Effector memory CD4-positive, alpha-beta T cell (primary cell): ENCODE results near the gene ITGBL1.

ENCODE experiments used
- DNase-seq, 3 donors: peaks; one replicate each; pipeline ENCODE4 v3.0.0-alpha.2; 2020
- H3K27ac ChIP-seq: 2 replicates; pipeline ENCODE4 v1.7.0; 2013; ENCODE audit warnings: mild to moderate bottlenecking, low read length, moderate library complexity; ENCODE audit not compliant: insufficient read depth, poor library complexity, severe bottlenecking
- H3K27me3 ChIP-seq: replicated peaks from 2 replicates; pipeline ENCODE4 v1.7.0; 2013; ENCODE audit warnings: mild to moderate bottlenecking, low read length; ENCODE audit not compliant: insufficient read depth, control insufficient read depth, poor library complexity, severe bottlenecking
- H3K36me3 ChIP-seq: 2 replicates; pipeline ENCODE4 v1.7.0; 2013; ENCODE audit warnings: mild to moderate bottlenecking, low read length, moderate library complexity; ENCODE audit not compliant: control insufficient read depth, insufficient read depth
- H3K4me1 ChIP-seq: 2 replicates; pipeline ENCODE4 v1.7.0; 2013; ENCODE audit warnings: low read length, mild to moderate bottlenecking; ENCODE audit not compliant: control insufficient read depth, insufficient read depth, poor library complexity, severe bottlenecking
- H3K4me3 ChIP-seq: 2 replicates; pipeline ENCODE4 v1.7.0; 2013; ENCODE audit warnings: low read length, low read depth, mild to moderate bottlenecking; ENCODE audit not compliant: insufficient read depth, poor library complexity, severe bottlenecking
- H3K9me3 ChIP-seq: 2 replicates; pipeline ENCODE4 v1.7.0; 2013; ENCODE audit warnings: mild to moderate bottlenecking, low read length, moderate library complexity; ENCODE audit not compliant: control insufficient read depth

Gene ITGBL1

GRCh38 chr13:101576977-101577376 is 124.5 kb downstream of the ITGBL1 start:
- H3K27ac ChIP-seq = no peak overlapping the region
- no peaks in the 10 kb centered on the region for H3K4me1 ChIP-seq
- H3K4me3 ChIP-seq = no peak overlapping the region
- H3K9me3 ChIP-seq = no peaks in the 10 kb centered on the region
- no peak for DNase-seq
- H3K36me3 ChIP-seq = no peaks in the 10 kb centered on the region
- H3K27me3 ChIP-seq = no peaks in the 10 kb centered on the region

GRCh38 chr13:101579281-101579802 is 126.9 kb downstream of the ITGBL1 start:
- no peaks in the 10 kb centered on the region for H3K4me1 ChIP-seq
- H3K27ac ChIP-seq = no peak overlapping the region
- H3K36me3 ChIP-seq = no peaks in the 10 kb centered on the region
- DNase-seq = no peak
- H3K27me3 ChIP-seq = no peaks in the 10 kb centered on the region
- no peak overlapping the region for H3K4me3 ChIP-seq
- no peaks in the 10 kb centered on the region for H3K9me3 ChIP-seq

- Histone ChIP-seq H3K4me3 (no peak overlapping the region), H3K27me3 (no peaks in the 10 kb centered on the region), H3K9me3 (no peaks in the 10 kb centered on the region), H3K27ac (no peak overlapping the region), H3K4me1 (no peaks in the 10 kb centered on the region), H3K36me3 (no peaks in the 10 kb centered on the region)
- no peak for DNase-seq
Observed at GRCh38 chr13:101584331-101584730, 131.9 kb downstream of the ITGBL1 start.

- Histone ChIP-seq H3K4me3 (no peak overlapping the region), H3K27me3 (no peaks in the 10 kb centered on the region), H3K36me3 (no peaks in the 10 kb centered on the region), H3K9me3 (no peaks in the 10 kb centered on the region), H3K4me1 (no peaks in the 10 kb centered on the region), H3K27ac (no peak overlapping the region)
- DNase-seq = no peak
Observed at GRCh38 chr13:101590479-101590878, 138.0 kb downstream of the ITGBL1 start.

- DNase-seq = no peak
- no peaks in the 10 kb centered on the region for H3K9me3 ChIP-seq
- H3K4me1 ChIP-seq = no peaks in the 10 kb centered on the region
- H3K27ac ChIP-seq = no peak overlapping the region
- H3K27me3 ChIP-seq = no peaks in the 10 kb centered on the region
- H3K4me3 ChIP-seq = no peak overlapping the region
- no peaks in the 10 kb centered on the region for H3K36me3 ChIP-seq
Observed at GRCh38 chr13:101594936-101595335, 142.5 kb downstream of the ITGBL1 start.

GRCh38 chr13:101596803-101597202 is 144.3 kb downstream of the ITGBL1 start:
- H3K4me1 ChIP-seq = no peaks in the 10 kb centered on the region
- no peak overlapping the region for H3K27ac ChIP-seq
- H3K36me3 ChIP-seq = no peaks in the 10 kb centered on the region
- DNase-seq = no peak
- no peak overlapping the region for H3K4me3 ChIP-seq
- H3K9me3 ChIP-seq = no peaks in the 10 kb centered on the region
- H3K27me3 ChIP-seq = no peaks in the 10 kb centered on the region

GRCh38 chr13:101611491-101612475 is 159.3 kb downstream of the ITGBL1 start:
- H3K27me3 ChIP-seq = no peaks in the 10 kb centered on the region
- no peaks in the 10 kb centered on the region for H3K4me1 ChIP-seq
- H3K27ac ChIP-seq = no peak overlapping the region
- H3K36me3 ChIP-seq = no peaks in the 10 kb centered on the region
- DNase-seq = no peak
- H3K4me3 ChIP-seq = no peak overlapping the region
- H3K9me3 ChIP-seq = no peaks in the 10 kb centered on the region

GRCh38 chr13:101612735-101613134 is 160.3 kb downstream of the ITGBL1 start:
- no peaks in the 10 kb centered on the region for H3K9me3 ChIP-seq
- DNase-seq = no peak
- no peaks in the 10 kb centered on the region for H3K4me1 ChIP-seq
- no peaks in the 10 kb centered on the region for H3K27me3 ChIP-seq
- no peak overlapping the region for H3K4me3 ChIP-seq
- H3K36me3 ChIP-seq = no peaks in the 10 kb centered on the region
- H3K27ac ChIP-seq = no peak overlapping the region

- H3K4me3 ChIP-seq = no peak overlapping the region
- H3K36me3 ChIP-seq = no peaks in the 10 kb centered on the region
- H3K27ac ChIP-seq = no peak overlapping the region
- DNase-seq = no peak
- H3K4me1 ChIP-seq = no peaks in the 10 kb centered on the region
- no peaks in the 10 kb centered on the region for H3K27me3 ChIP-seq
- no peaks in the 10 kb centered on the region for H3K9me3 ChIP-seq
Observed at GRCh38 chr13:101614491-101614890, 162.0 kb downstream of the ITGBL1 start.

GRCh38 chr13:101618440-101619187 is 166.1 kb downstream of the ITGBL1 start:
- Histone ChIP-seq H3K4me3 (peak overlapping the region; percentile 7), H3K27me3 (no peaks in the 10 kb centered on the region), H3K4me1 (no peaks in the 10 kb centered on the region), H3K27ac (no peak overlapping the region), H3K36me3 (no peaks in the 10 kb centered on the region), H3K9me3 (no peaks in the 10 kb centered on the region)
- peak in 2 of 3 donors; percentile 4 to 14 for DNase-seq
